Kidney epithelial cell (primary cell): ENCODE data around the gene TFAP2C. TPM values are rescaled to one million over a fixed set of nuclear protein-coding genes. Genes with fewer than 3 reads are reported as not detected.

Experiments
- DNase-seq: peaks from one replicate; pipeline ENCODE4 v3.0.0-alpha.2; 2010; ENCODE audit warnings: low read depth
- H3K27me3 ChIP-seq: 2 replicates; pipeline ENCODE4 v1.6.0; 2011; ENCODE audit warnings: low read length; ENCODE audit not compliant: control insufficient read depth, insufficient read depth
- H3K36me3 ChIP-seq: 2 replicates; pipeline ENCODE4 v1.5.1; 2011; ENCODE audit warnings: low read length; ENCODE audit not compliant: control insufficient read depth, insufficient read depth
- H3K4me3 ChIP-seq: 2 replicates; pipeline ENCODE4 v1.5.1; 2011; ENCODE audit warnings: low read depth, mild to moderate bottlenecking, control low read depth, low read length
- CTCF ChIP-seq: IDR thresholded peaks from 2 replicates; pipeline ENCODE4 v1.5.1; 2011; ENCODE audit warnings: mild to moderate bottlenecking, moderate library complexity, low read length, control low read depth, inconsistent platforms; ENCODE audit not compliant: insufficient read depth, poor library complexity, severe bottlenecking
- total RNA-seq: library from RNA; depleted of rRNA; stranded (reverse); fragments of >200 nt; gene quantifications from 2 replicates; pipeline ENCODE4 v1.2.3, GENCODE V29; 2015

TFAP2C gene
- total RNA-seq, 1 donor from 2014 or later, result 0.17 TPM

GRCh38 chr20:56595746-56596475, 33.2 kb upstream of the TFAP2C start:
- H3K36me3 ChIP-seq, result no peaks in the 10 kb centered on the region
- DNase-seq, result no peak
- H3K27me3 ChIP-seq, result no peaks in the 10 kb centered on the region
- H3K4me3 ChIP-seq, result no peak overlapping the region
- TF ChIP-seq CTCF, result no peak

- Histone ChIP-seq H3K4me3 (no peak overlapping the region), H3K36me3 (no peaks in the 10 kb centered on the region), H3K27me3 (no peaks in the 10 kb centered on the region)
- TF ChIP-seq CTCF, result no peak
- no peak for DNase-seq
Measured at GRCh38 chr20:56601166-56601565, 27.9 kb upstream of the TFAP2C start.

GRCh38 chr20:56604673-56605072, 24.4 kb upstream of the TFAP2C start:
- no peak for TF ChIP-seq CTCF
- Histone ChIP-seq H3K4me3 (no peak overlapping the region), H3K27me3 (no peaks in the 10 kb centered on the region), H3K36me3 (no peaks in the 10 kb centered on the region)
- no peak for DNase-seq

GRCh38 chr20:56605261-56605996, 23.7 kb upstream of the TFAP2C start:
- no peaks in the 10 kb centered on the region for H3K27me3 ChIP-seq
- no peak for DNase-seq
- no peaks in the 10 kb centered on the region for H3K36me3 ChIP-seq
- H3K4me3 ChIP-seq, result no peak overlapping the region
- no peak for TF ChIP-seq CTCF

GRCh38 chr20:56606174-56606945, 22.7 kb upstream of the TFAP2C start:
- Histone ChIP-seq H3K27me3 (no peaks in the 10 kb centered on the region), H3K4me3 (no peak overlapping the region), H3K36me3 (no peaks in the 10 kb centered on the region)
- no peak for DNase-seq
- TF ChIP-seq CTCF, result no peak
